ENCODE measurements around the gene LUZP2. TPM values are rescaled to one million over a fixed set of nuclear protein-coding genes. Genes with fewer than 3 reads are reported as not detected.
"Not testable (repeated sequence)": the region's sequence is repeated elsewhere in the genome, so short reads cannot be mapped to it uniquely, and the experiment has no call there.

LUZP2 gene
- total and polyA plus RNA-seq, 2 of the 8 experiments (the other 6 are each of a cell fraction or from before 2014, with no cell fraction given) = 0.79 to 1.5 TPM

DNA sequence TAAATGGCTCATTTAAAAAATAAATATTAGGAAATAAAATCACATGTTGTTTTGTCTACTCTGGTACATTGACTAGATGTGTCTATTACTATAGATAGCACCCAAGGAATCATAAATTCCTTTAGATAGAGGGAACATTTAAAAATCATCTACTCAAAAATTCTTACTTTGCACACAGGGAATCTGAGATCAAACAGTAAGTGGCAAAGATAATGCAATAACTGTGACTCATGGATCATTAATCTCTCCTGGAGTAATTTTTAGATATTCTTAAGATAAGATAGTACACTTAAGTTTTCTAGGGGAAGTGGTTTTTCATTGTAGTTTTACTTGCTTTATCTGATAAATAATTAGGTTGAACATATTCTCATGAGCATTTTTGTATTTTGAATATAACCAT lies 468.9 kb downstream of the LUZP2 start (continued):
- TF ChIP-seq, protein P1, sequence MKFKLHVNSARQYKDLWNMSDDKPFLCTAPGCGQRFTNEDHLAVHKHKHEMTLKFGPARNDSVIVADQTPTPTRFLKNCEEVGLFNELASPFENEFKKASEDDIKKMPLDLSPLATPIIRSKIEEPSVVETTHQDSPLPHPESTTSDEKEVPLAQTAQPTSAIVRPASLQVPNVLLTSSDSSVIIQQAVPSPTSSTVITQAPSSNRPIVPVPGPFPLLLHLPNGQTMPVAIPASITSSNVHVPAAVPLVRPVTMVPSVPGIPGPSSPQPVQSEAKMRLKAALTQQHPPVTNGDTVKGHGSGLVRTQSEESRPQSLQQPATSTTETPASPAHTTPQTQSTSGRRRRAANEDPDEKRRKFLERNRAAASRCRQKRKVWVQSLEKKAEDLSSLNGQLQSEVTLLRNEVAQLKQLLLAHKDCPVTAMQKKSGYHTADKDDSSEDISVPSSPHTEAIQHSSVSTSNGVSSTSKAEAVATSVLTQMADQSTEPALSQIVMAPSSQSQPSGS (IDR thresholded peaks at IDR 0.05; ENCODE audit: low read length) = no peak

DNA sequence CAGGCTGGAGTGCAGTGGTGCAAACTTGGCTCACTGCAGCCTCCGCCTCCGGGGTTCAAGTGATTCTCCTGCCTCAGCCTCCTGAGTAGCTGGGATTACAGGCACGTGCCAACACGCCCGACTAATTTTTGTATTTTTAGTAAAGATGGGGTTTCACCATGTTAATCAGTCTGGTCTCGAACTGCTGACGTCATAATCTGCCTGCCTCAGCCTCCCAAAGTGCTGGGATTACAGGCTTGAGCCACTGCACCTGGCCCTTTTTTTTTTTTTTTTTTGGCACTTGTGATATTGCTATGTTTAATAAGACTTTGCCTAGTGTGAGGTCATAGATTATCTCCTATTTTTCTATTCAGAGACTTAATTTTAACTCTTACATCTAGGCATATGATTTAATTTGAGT lies 497.1 kb downstream of the LUZP2 start:
- H3K4me2 ChIP-seq (ENCODE audit: insufficient read depth in 1 of 2, low read depth in 2 of 2, low read length in 2 of 2); H3K4me3 ChIP-seq (ENCODE audit: extremely low read depth in 1 of 4, insufficient read depth in 2 of 4, low read depth in 3 of 4, low read length in 4 of 4); POLR2A ChIA-PET (ENCODE audit: partially characterized antibody); H3K4me1 ChIP-seq (replicated peaks in 1 of 4; ENCODE audit: control insufficient read depth in 3 of 4, insufficient read depth in 4 of 4, low read length in 3 of 4); H4K20me1 ChIP-seq (replicated peaks in 1 of 2; ENCODE audit: control insufficient read depth in 1 of 2, insufficient read depth in 2 of 2, low read length in 2 of 2); H2BK120ac ChIP-seq (replicated peaks; ENCODE audit: low read depth, low read length); FAIRE-seq; H3K9me3 ChIP-seq (ENCODE audit: insufficient read depth in 2 of 2, low read depth in 1 of 2, low read length in 1 of 2); H3K4ac ChIP-seq (replicated peaks; ENCODE audit: insufficient read length, low read depth, low read length); H2BK15ac ChIP-seq (ENCODE audit: low read length); H3K18ac ChIP-seq (ENCODE audit: extremely low read depth, low read length); H3K23me2 ChIP-seq (ENCODE audit: low read depth, low read length); H4K5ac ChIP-seq (ENCODE audit: insufficient read length, low read depth, low read length); H3K79me2 ChIP-seq (ENCODE audit: control insufficient read depth in 1 of 2, insufficient read depth in 2 of 2, low read length in 2 of 2); H2AK5ac ChIP-seq (ENCODE audit: low read depth, low read length); H2BK20ac ChIP-seq (ENCODE audit: low read length); H3K27ac ChIP-seq (ENCODE audit: low read depth, low read length); H3K56ac ChIP-seq (replicated peaks; ENCODE audit: insufficient read length, low read depth, low read length); H3K23ac ChIP-seq (ENCODE audit: insufficient read length); DNase-seq (ENCODE audit: low read depth in 1 of 2, low spot score in 2 of 2); H2AFZ ChIP-seq (ENCODE audit: low read length); H3K9ac ChIP-seq (replicated peaks in 1 of 4; ENCODE audit: extremely low read depth in 1 of 4, low read depth in 3 of 4, low read length in 3 of 4); H3K27me3 ChIP-seq (replicated peaks in 1 of 4; ENCODE audit: control insufficient read depth in 3 of 4, extremely low read depth in 1 of 4, insufficient read depth in 3 of 4, low read length in 3 of 4); H3K79me1 ChIP-seq (ENCODE audit: low read depth, low read length); H4K91ac ChIP-seq (replicated peaks; ENCODE audit: insufficient read length, low read length); H3K14ac ChIP-seq (ENCODE audit: insufficient read length); H2BK12ac ChIP-seq (ENCODE audit: low read depth, low read length); H2BK5ac ChIP-seq (ENCODE audit: low read depth, low read length); H3K36me3 ChIP-seq (ENCODE audit: control insufficient read depth in 2 of 4, insufficient read depth in 4 of 4, low read length in 3 of 4); H4K8ac ChIP-seq (ENCODE audit: extremely low read depth, insufficient read depth, low read length): not testable (repeated sequence)
- CTCF ChIA-PET (ENCODE audit: partially characterized antibody) = interaction anchor here (0.7 kb wide), 1 partner anchor 843 kb away, joined by 3 read pairs; no protein-coding TSS in a partner anchor
- 93% methylated on average over 4 of the region's 7 CpGs; no CpG with 5 or more reads in 1 of the 2 experiments for WGBS, 2 experiments (ENCODE audit: extremely low coverage in 1 of 2, insufficient coverage in 1 of 2, insufficient read length in 1 of 2, insufficient replicate concordance in 2 of 2, low coverage in 1 of 2, low lambda C conversion rate in 2 of 2, missing lambda C conversion rate in 1 of 2)

Measured in H1 (cell line).